Peyer's patch (tissue), 4 donors: ENCODE measurements around the gene HSD17B11.

Experiments
- CTCF ChIP-seq, 6 experiments: fragments of 450-650 bp in 4 of 6; fragments of 200-600 bp in 2 of 6; sonication (generic) in 1 of 6; IDR thresholded peaks; one replicate each; pipeline ENCODE4 v1.5.1; 2017 to 2019; ENCODE audit warnings: antibody characterized with exemption in 6 of 6, mild to moderate bottlenecking in 3 of 6, moderate library complexity in 1 of 6
- POLR2A ChIP-seq, 2 donors: fragments of 450-650 bp; IDR thresholded peaks; one replicate each; pipeline ENCODE4 v1.5.1; 2017; ENCODE audit warnings: antibody characterized with exemption in 2 of 2, mild to moderate bottlenecking in 2 of 2, moderate library complexity in 2 of 2

GRCh38 chr4:87382116-87382515 lies 8.9 kb downstream of the HSD17B11 start:
- TF ChIP-seq CTCF (IDR thresholded peaks at IDR 0.05): no peak
- TF ChIP-seq POLR2A (IDR thresholded peaks at IDR 0.05): no peak
